ENCODE results near the gene SERINC5. TPM values are rescaled to one million over a fixed set of nuclear protein-coding genes. Genes with fewer than 3 reads are reported as not detected.

Gene SERINC5
- total RNA-seq, 2 donors from 2014 or later, result 23.3 to 26.7 TPM

DNA sequence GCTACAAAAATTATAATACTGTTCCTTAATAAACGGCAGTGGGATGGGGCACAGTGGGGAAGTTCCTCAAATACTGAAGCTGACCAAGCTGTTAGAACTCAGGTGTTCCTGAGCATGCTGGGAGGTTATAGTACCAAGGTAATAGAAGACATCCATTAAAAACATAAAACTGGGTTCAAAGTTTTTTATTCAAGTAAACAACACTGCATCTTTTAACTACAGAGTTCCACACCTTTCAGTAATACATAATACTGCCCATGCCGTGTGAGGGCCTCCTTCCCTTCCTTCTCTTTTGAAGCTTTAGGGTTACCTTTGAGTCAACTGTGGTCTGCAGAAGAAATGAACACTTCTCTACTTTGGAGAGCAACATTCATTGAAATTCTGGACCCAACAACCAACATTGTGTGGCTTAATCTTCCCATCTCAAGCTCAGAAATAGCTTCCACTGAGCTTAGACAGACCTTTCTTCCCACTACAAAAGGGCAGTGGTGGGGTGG is 43.6 kb downstream of the SERINC5 start:
- Histone ChIP-seq H3K36me3 (replicated peaks in 1 of 2; ENCODE audit: insufficient read depth in 1 of 2, low read depth in 2 of 2) (no peaks in the 10 kb centered on the region), H3K4me3 (no peak overlapping the region), H3K9me3 (no peaks in the 10 kb centered on the region), H3K4me1 (peaks cover 51% of the 10 kb centered on the region), H3K27ac (no peak overlapping the region), H3K27me3 (no peaks in the 10 kb centered on the region)
- DNase-seq, result no peak
- WGBS, 2 donors, result 61 to 95% methylated on average over 2 of the region's 2 CpGs
- intact Hi-C loops (cut with DNase I), result no loop called here
- no peak for ATAC-seq
- TF ChIP-seq, protein P1, sequence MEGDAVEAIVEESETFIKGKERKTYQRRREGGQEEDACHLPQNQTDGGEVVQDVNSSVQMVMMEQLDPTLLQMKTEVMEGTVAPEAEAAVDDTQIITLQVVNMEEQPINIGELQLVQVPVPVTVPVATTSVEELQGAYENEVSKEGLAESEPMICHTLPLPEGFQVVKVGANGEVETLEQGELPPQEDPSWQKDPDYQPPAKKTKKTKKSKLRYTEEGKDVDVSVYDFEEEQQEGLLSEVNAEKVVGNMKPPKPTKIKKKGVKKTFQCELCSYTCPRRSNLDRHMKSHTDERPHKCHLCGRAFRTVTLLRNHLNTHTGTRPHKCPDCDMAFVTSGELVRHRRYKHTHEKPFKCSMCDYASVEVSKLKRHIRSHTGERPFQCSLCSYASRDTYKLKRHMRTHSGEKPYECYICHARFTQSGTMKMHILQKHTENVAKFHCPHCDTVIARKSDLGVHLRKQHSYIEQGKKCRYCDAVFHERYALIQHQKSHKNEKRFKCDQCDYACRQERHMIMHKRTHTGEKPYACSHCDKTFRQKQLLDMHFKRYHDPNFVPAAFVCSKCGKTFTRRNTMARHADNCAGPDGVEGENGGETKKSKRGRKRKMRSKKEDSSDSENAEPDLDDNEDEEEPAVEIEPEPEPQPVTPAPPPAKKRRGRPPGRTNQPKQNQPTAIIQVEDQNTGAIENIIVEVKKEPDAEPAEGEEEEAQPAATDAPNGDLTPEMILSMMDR (IDR thresholded peaks at IDR 0.05), result no peak
- TF ChIP-seq POLR2A (IDR thresholded peaks at IDR 0.05), result no peak

DNA sequence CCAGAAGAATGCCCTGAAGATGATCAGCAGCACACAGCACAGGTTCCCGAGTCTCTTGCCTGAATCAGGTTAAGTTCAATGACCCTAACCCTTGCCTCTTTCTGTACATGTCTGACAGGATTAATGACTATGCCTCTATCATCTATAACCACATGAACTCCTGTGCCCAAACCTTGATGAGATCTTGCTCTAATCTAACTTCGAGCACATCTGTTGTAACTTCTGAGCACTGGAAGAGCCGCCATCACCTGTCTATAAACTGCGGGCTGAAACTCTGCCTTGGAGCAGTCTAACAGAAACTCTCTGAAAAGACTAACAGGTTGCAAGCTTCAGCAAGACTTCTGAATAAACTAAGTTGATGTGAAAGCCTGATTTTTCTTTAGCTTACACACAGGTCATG is 44.5 kb downstream of the SERINC5 start:
- DNase-seq, result no peak
- H3K4me1 ChIP-seq, result peaks cover 53% of the 10 kb centered on the region
- no peaks in the 10 kb centered on the region for H3K36me3 ChIP-seq (replicated peaks in 1 of 2; ENCODE audit: insufficient read depth in 1 of 2, low read depth in 2 of 2)
- no peak for TF ChIP-seq POLR2A (IDR thresholded peaks at IDR 0.05)
- TF ChIP-seq, protein P1 (IDR thresholded peaks at IDR 0.05), result no peak
- no peak overlapping the region for H3K27ac ChIP-seq
- H3K9me3 ChIP-seq, result no peaks in the 10 kb centered on the region
- ATAC-seq, result no peak
- no peak overlapping the region for H3K4me3 ChIP-seq
- intact Hi-C loops (cut with DNase I), result no loop called here
- no peaks in the 10 kb centered on the region for H3K27me3 ChIP-seq
- 71 to 92% methylated on average over 4 of the region's 4 CpGs for WGBS, 2 donors

DNA sequence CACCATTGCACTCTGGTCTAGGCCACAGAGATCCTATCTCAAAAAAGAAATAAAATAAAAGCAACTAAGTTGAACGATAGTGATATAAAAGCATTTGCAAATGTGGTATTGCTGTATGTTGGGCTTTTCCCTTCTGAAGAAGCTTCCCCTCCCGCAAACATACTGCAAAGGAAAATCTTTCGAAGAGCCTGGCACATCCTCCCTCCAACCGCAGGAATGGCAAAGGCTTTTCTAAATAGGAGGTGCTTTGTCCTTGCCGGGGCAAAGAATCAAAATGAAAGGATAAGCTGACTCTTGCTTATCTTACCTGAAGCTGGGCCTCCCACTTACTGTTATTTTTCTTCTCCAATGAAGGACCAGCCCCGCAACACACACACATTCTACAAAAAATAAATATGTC is 45.8 kb downstream of the SERINC5 start:
- Histone ChIP-seq H3K27me3 (no peaks in the 10 kb centered on the region), H3K4me1 (peaks cover 60% of the 10 kb centered on the region), H3K36me3 (replicated peaks in 1 of 2; ENCODE audit: insufficient read depth in 1 of 2, low read depth in 2 of 2) (no peaks in the 10 kb centered on the region), H3K27ac (peak overlapping the region in 2 of 4 donors; percentile 27 to 50), H3K4me3 (no peak overlapping the region), H3K9me3 (no peaks in the 10 kb centered on the region)
- TF ChIP-seq POLR2A (IDR thresholded peaks at IDR 0.05), result no peak
- TF ChIP-seq, protein P1 (IDR thresholded peaks at IDR 0.05), result no peak
- intact Hi-C loops (cut with DNase I), result no loop called here
- WGBS, 2 donors, result 29 to 54% methylated on average over 6 of the region's 6 CpGs
- no peak for ATAC-seq
- no peak for DNase-seq

DNA sequence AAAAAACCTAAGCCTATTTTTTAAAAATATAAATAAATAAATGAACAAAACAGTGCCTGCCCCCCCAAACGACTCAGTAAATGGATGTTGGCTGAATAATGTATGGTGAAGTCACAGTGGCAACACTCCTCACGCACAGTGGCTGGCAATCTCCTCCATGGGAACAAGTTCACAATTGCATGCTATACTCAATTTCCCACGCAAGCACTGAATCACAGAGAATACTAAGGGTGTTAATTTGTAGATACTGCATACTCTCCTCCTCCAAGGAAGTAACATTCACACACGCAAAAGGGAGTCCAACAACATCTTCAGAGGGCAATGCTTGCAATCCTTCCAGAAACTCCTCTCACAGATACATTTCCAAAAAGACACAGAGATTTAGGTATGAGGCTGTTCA is 47.5 kb downstream of the SERINC5 start:
- peaks cover 75% of the 10 kb centered on the region for H3K4me1 ChIP-seq
- ATAC-seq (no peak), DNase-seq (no peak)
- TF ChIP-seq POLR2A (IDR thresholded peaks at IDR 0.05), result no peak
- TF ChIP-seq, protein P1 (IDR thresholded peaks at IDR 0.05), result no peak
- 29 to 32% methylated on average over 4 of the region's 4 CpGs for WGBS, 2 donors
- H3K27me3 ChIP-seq, result no peaks in the 10 kb centered on the region
- H3K27ac ChIP-seq, result peak overlapping the region in 2 of 4 donors; percentile 35 to 50
- H3K36me3 ChIP-seq (replicated peaks in 1 of 2; ENCODE audit: insufficient read depth in 1 of 2, low read depth in 2 of 2), result no peaks in the 10 kb centered on the region
- no peaks in the 10 kb centered on the region for H3K9me3 ChIP-seq
- H3K4me3 ChIP-seq, result no peak overlapping the region
- intact Hi-C loops (cut with DNase I), result no loop called here

DNA sequence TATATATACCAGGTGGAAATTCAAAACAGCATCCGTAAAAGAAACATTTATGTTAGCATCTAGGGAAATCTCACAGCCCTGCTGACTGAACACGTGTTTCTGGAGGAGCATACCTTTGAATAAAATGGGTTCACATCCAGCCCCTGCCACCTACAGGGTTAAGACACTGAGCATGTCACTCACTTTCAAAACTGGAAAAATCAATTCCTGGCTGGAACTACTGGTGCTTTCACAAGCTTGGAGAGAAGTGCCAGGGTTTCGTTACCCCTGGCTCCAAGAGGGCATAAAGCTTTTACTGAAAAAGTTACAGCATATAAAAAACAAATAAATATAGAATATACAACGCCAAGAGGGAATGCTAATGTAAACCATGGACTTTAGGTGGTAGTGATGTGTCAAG is 48.0 kb downstream of the SERINC5 start:
- ATAC-seq, result peak; percentile 14
- DNase-seq, result peak in 1 of 4 donors; percentile 22
- TF ChIP-seq POLR2A (IDR thresholded peaks at IDR 0.05), result no peak
- TF ChIP-seq, protein P1 (IDR thresholded peaks at IDR 0.05), result no peak
- H3K4me3 ChIP-seq, result no peak overlapping the region
- intact Hi-C loops (cut with DNase I), result no loop called here
- no peaks in the 10 kb centered on the region for H3K9me3 ChIP-seq
- peak overlapping the region in 2 of 4 donors; percentile 35 to 50 for H3K27ac ChIP-seq
- no peaks in the 10 kb centered on the region for H3K36me3 ChIP-seq (replicated peaks in 1 of 2; ENCODE audit: insufficient read depth in 1 of 2, low read depth in 2 of 2)
- peaks cover 74% of the 10 kb centered on the region for H3K4me1 ChIP-seq
- 15 to 24% methylated on average over 4 of the region's 4 CpGs for WGBS, 2 donors
- no peaks in the 10 kb centered on the region for H3K27me3 ChIP-seq

All from body of pancreas (tissue), 4 donors.